Thyroid gland (tissue), 4 donors: Measurements from ENCODE around the gene CCDC121.

Experiments used
- CTCF ChIP-seq, 6 experiments: fragments of 200-600 bp in 3 of 6; fragments of 450-650 bp in 3 of 6; sonication (generic) in 3 of 6; IDR thresholded peaks; one replicate each; pipeline ENCODE4 v1.5.1; 2016 to 2019; ENCODE audit warnings: antibody characterized with exemption in 6 of 6, mild to moderate bottlenecking in 2 of 6, inconsistent platforms in 1 of 6, moderate library complexity in 1 of 6
- POLR2A ChIP-seq, 2 donors: fragments of 450-650 bp; IDR thresholded peaks; one replicate each; pipeline ENCODE4 v1.6.1; 2017; ENCODE audit warnings: antibody characterized with exemption in 2 of 2, mild to moderate bottlenecking in 2 of 2, moderate library complexity in 1 of 2

- TF ChIP-seq POLR2A (IDR thresholded peaks at IDR 0.05): no peak
- no peak for TF ChIP-seq CTCF (IDR thresholded peaks at IDR 0.05)
Observed at GRCh38 chr2:27655155-27655951, 26.5 kb upstream of the CCDC121 start.
